Measurements from ENCODE around the gene GPR62. TPM values are rescaled to one million over a fixed set of nuclear protein-coding genes. Genes with fewer than 3 reads are reported as not detected.

Gene GPR62
- total and polyA plus RNA-seq, 2 experiments from 2014 or later, result not detected

- H3K36me3 ChIP-seq (ENCODE audit: low read depth), result no peaks in the 10 kb centered on the region; the same call in 1 of the 2 replicates
- H3K9me3 ChIP-seq (ENCODE audit: low read depth), result no peaks in the 10 kb centered on the region
- peak within 1 kb of the TSS; percentile 90 for H3K9ac ChIP-seq
- H3F3A ChIP-seq (ENCODE audit: insufficient read depth), result peaks cover 13% of the 10 kb centered on the region; the same call in 1 of the 2 replicates
- 0 to 2% methylated on average over 52 to 55 of the region's 67 CpGs for whole genome bisulfite sequencing, 2 experiments (ENCODE audit: low coverage in 1 of 2, low lambda C conversion rate in 2 of 2, missing lambda C conversion rate in 2 of 2)
- peak within 1 kb of the TSS; percentile 92 for H3K4me3 ChIP-seq
- H3K27ac ChIP-seq, result peak within 1 kb of the TSS; percentile 94
- H2AFZ ChIP-seq, result peak within 1 kb of the TSS; percentile 82
- no peaks in the 10 kb centered on the region for H4K20me1 ChIP-seq (ENCODE audit: insufficient read depth)
- in situ Hi-C loops (cut with MboI), result no loop called here
- H3K9me2 ChIP-seq (ENCODE audit: insufficient read depth), result no peaks in the 10 kb centered on the region
- peak; percentile 100 for DNase-seq
- H3K4me2 ChIP-seq (ENCODE audit: unreplicated experiment), result peak within 1 kb of the TSS; percentile 95
- H3K27me3 ChIP-seq (replicated peaks; ENCODE audit: insufficient read depth), result no peaks in the 10 kb centered on the region
- no peak for TF ChIP-seq EZH2 (IDR thresholded peaks at IDR 0.05; ENCODE audit: insufficient read depth, poor library complexity, severe bottlenecking)
- TF ChIP-seq EZH2phosphoT487 (IDR thresholded peaks at IDR 0.05; ENCODE audit: insufficient read depth, low read depth), result no peak
- H3K4me1 ChIP-seq (ENCODE audit: insufficient read depth), result peaks cover 20% of the 10 kb centered on the region
- peaks cover 39% of the 10 kb centered on the region for H3K79me2 ChIP-seq (ENCODE audit: insufficient read depth)
Measured at GRCh38 chr3:51941798-51942602, 13.2 kb upstream of the GPR62 start, which contains the start of the genes PARP3 and RRP9. PARP3 (plus strand) TSS chr3:51942363; CDS start chr3:51943356, 993 bp downstream. RRP9 (minus strand) TSS chr3:51941904; CDS start chr3:51941867, 37 bp downstream.

- no peaks in the 10 kb centered on the region for H4K20me1 ChIP-seq (ENCODE audit: insufficient read depth)
- H3K27ac ChIP-seq, result peak overlapping the region; percentile 94
- peak overlapping the region; percentile 90 for H3K9ac ChIP-seq
- in situ Hi-C loops (cut with MboI), result no loop called here
- peaks cover 13% of the 10 kb centered on the region; the same call in 1 of the 2 replicates for H3F3A ChIP-seq (ENCODE audit: insufficient read depth)
- H3K4me3 ChIP-seq, result peak overlapping the region; percentile 71
- H3K79me2 ChIP-seq (ENCODE audit: insufficient read depth), result peaks cover 38% of the 10 kb centered on the region
- H3K4me2 ChIP-seq (ENCODE audit: unreplicated experiment), result peak overlapping the region; percentile 82
- H2AFZ ChIP-seq, result peak overlapping the region; percentile 82
- no peaks in the 10 kb centered on the region for H3K36me3 ChIP-seq (ENCODE audit: low read depth)
- WGBS, 2 experiments (ENCODE audit: low coverage in 1 of 2, low lambda C conversion rate in 2 of 2, missing lambda C conversion rate in 2 of 2), result 11 to 22% methylated on average over 12 to 17 of the region's 17 CpGs
- no peak for TF ChIP-seq EZH2 (IDR thresholded peaks at IDR 0.05; ENCODE audit: insufficient read depth, poor library complexity, severe bottlenecking)
- TF ChIP-seq EZH2phosphoT487 (IDR thresholded peaks at IDR 0.05; ENCODE audit: insufficient read depth, low read depth), result no peak
- H3K4me1 ChIP-seq (ENCODE audit: insufficient read depth), result peaks cover 20% of the 10 kb centered on the region
- peak; percentile 94 for DNase-seq
- no peaks in the 10 kb centered on the region for H3K9me2 ChIP-seq (ENCODE audit: insufficient read depth)
- H3K9me3 ChIP-seq (ENCODE audit: low read depth), result no peaks in the 10 kb centered on the region
- no peaks in the 10 kb centered on the region for H3K27me3 ChIP-seq (replicated peaks; ENCODE audit: insufficient read depth)
Measured at GRCh38 chr3:51942603-51943450, 12.4 kb upstream of the GPR62 start.

GRCh38 chr3:51943451-51944391 lies 11.5 kb upstream of the GPR62 start:
- Histone ChIP-seq H2AFZ (peak overlapping the region; percentile 82), H3K36me3 (ENCODE audit: low read depth) (no peaks in the 10 kb centered on the region), H3K9me3 (ENCODE audit: low read depth) (no peaks in the 10 kb centered on the region), H3K9me2 (ENCODE audit: insufficient read depth) (no peaks in the 10 kb centered on the region), H3K79me2 (ENCODE audit: insufficient read depth) (peaks cover 29% of the 10 kb centered on the region), H3K4me2 (ENCODE audit: unreplicated experiment) (peak overlapping the region; percentile 82), H3K4me3 (peak overlapping the region; percentile 71), H3F3A (ENCODE audit: insufficient read depth) (peaks cover 13% of the 10 kb centered on the region; the same call in 1 of the 2 replicates), H3K27me3 (replicated peaks; ENCODE audit: insufficient read depth) (no peaks in the 10 kb centered on the region), H3K4me1 (ENCODE audit: insufficient read depth) (peaks cover 20% of the 10 kb centered on the region), H3K9ac (peak overlapping the region; percentile 90), H4K20me1 (ENCODE audit: insufficient read depth) (no peaks in the 10 kb centered on the region), H3K27ac (peak overlapping the region; percentile 94)
- TF ChIP-seq EZH2 (IDR thresholded peaks at IDR 0.05; ENCODE audit: insufficient read depth, poor library complexity, severe bottlenecking) (no peak), EZH2phosphoT487 (IDR thresholded peaks at IDR 0.05; ENCODE audit: insufficient read depth, low read depth) (no peak)
- in situ Hi-C loops (cut with MboI), result no loop called here
- DNase-seq, result no peak
- WGBS, 2 experiments (ENCODE audit: low coverage in 1 of 2, low lambda C conversion rate in 2 of 2, missing lambda C conversion rate in 2 of 2), result 92 to 95% methylated on average over 18 to 21 of the region's 21 CpGs

All from GM23248 (cell line).